Left lung (tissue), 10 donors: ENCODE data around the gene FNBP1L. TPM values are rescaled to one million over a fixed set of nuclear protein-coding genes. Genes with fewer than 3 reads are reported as not detected.
A peak's percentile ranks its signal among the peaks of the same experiment; 100 is the strongest.

Experiments
- ATAC-seq: fragments of 200-7000 bp; cut with Tn5 transposase; one replicate; pipeline ENCODE4 v1.9.1; 2020; ENCODE audit warnings: moderate library complexity
- DNase-seq, 4 donors: peaks; one replicate each; pipeline ENCODE4 v3.0.0-alpha.2; 2013 to 2020
- H3K27ac ChIP-seq, 2 donors: fragments of 200-600 bp; sonication (generic) in 1 of 2; one replicate each; pipeline versions ENCODE4 v1.5.0 to v1.8.0; 2020 to 2021
- H3K27me3 ChIP-seq, 2 donors: fragments of 200-600 bp; sonication (generic) in 1 of 2; one replicate each; pipeline versions ENCODE4 v1.5.0 to v1.8.0; 2020 to 2021
- H3K36me3 ChIP-seq, 2 donors: fragments of 200-600 bp; sonication (generic) in 1 of 2; one replicate each; pipeline versions ENCODE4 v1.5.0 to v1.8.0; 2020 to 2021
- H3K4me1 ChIP-seq, 2 donors: fragments of 200-600 bp; one replicate each; pipeline ENCODE4 v1.8.0; 2021
- H3K4me3 ChIP-seq, 2 donors: fragments of 200-600 bp; sonication (generic) in 1 of 2; one replicate each; pipeline versions ENCODE4 v1.5.0 to v1.8.0; 2020 to 2021; ENCODE audit warnings: mild to moderate bottlenecking in 1 of 2
- H3K9me3 ChIP-seq, 2 donors: fragments of 200-600 bp; sonication (generic) in 1 of 2; one replicate each; pipeline versions ENCODE4 v1.5.0 to v1.8.0; 2020 to 2021
- CTCF ChIP-seq, 2 donors: fragments of 200-600 bp; sonication (generic) in 1 of 2; IDR thresholded peaks; one replicate each; pipeline versions ENCODE4 v1.5.0 to v1.8.0; 2021; ENCODE audit warnings: antibody characterized with exemption in 2 of 2
- intact Hi-C, 2 donors: fragments of 100-400 bp; cut with DNase I; formaldehyde crosslinking; loops; one replicate each; pipeline versions ENCODE4 v1.11.2 to v1.14.2; 2022
- polyA plus RNA-seq, 6 donors: library from polyadenylated mRNA; unstranded; fragments of 120-200 nt; gene quantifications; one replicate each; pipeline ENCODE4 v1.2.1, GENCODE V29; 2013; ENCODE audit not compliant: insufficient read length in 6 of 6
- total RNA-seq, 2 donors: library from RNA; stranded (reverse); fragmentation: NEBNext Ultra II Directional; extraction: Animal tissue kit (Norgen Biotek cat#: 25700); gene quantifications; one replicate each; pipeline ENCODE4 v1.2.1, GENCODE V29; 2021
- donor health status: DM: no; HTN: yes; CAD: no.
- donor health status: DM: no; HTN: no; CAD: no.

Gene FNBP1L
- total and polyA plus RNA-seq, 8 donors, result 26.9 to 126 (median 112) TPM

- TF ChIP-seq CTCF (IDR thresholded peaks at IDR 0.05), result no peak
- no peaks in the 10 kb centered on the region for H3K9me3 ChIP-seq
- peak overlapping the region; percentile 81 to 91 for H3K4me3 ChIP-seq
- peak overlapping the region; percentile 88 to 89 for H3K27ac ChIP-seq
- ATAC-seq, result peak; percentile 59
- intact Hi-C loops, result no loop called here
- H3K27me3 ChIP-seq, result peaks cover 0 to 50% of the 10 kb centered on the region in 2 donors
- DNase-seq, result peak in 3 of 4 donors; percentile 26 to 53 (median 30)
- no peaks in the 10 kb centered on the region for H3K36me3 ChIP-seq
- peaks cover 0 to 23% of the 10 kb centered on the region in 2 donors for H3K4me1 ChIP-seq
Observed at GRCh38 chr1:93446837-93447451, 974 bp upstream of the FNBP1L start.

GRCh38 chr1:93448292-93448982 is 519 bp downstream of the FNBP1L start:
- H3K27me3 ChIP-seq, result peaks cover 0 to 50% of the 10 kb centered on the region in 2 donors
- intact Hi-C loops, result no loop called here
- H3K27ac ChIP-seq, result peak overlapping the region; percentile 88 to 89
- H3K36me3 ChIP-seq, result no peaks in the 10 kb centered on the region
- ATAC-seq (peak; percentile 64), DNase-seq (peak; percentile 46 to 85 (median 65))
- no peaks in the 10 kb centered on the region for H3K9me3 ChIP-seq
- H3K4me1 ChIP-seq, result peaks cover 0 to 23% of the 10 kb centered on the region in 2 donors
- H3K4me3 ChIP-seq, result peak overlapping the region; percentile 81 to 91
- TF ChIP-seq CTCF (IDR thresholded peaks at IDR 0.05), result no peak

GRCh38 chr1:93448983-93449804 is 1.3 kb downstream of the FNBP1L start:
- peak; percentile 53 for ATAC-seq
- Histone ChIP-seq H3K36me3 (no peaks in the 10 kb centered on the region), H3K27me3 (peaks cover 0 to 50% of the 10 kb centered on the region in 2 donors), H3K9me3 (no peaks in the 10 kb centered on the region), H3K4me3 (peak overlapping the region; percentile 81 to 91), H3K4me1 (peaks cover 0 to 23% of the 10 kb centered on the region in 2 donors), H3K27ac (peak overlapping the region; percentile 88 to 89)
- peak; percentile 29 to 79 (median 55) for DNase-seq
- no peak for TF ChIP-seq CTCF (IDR thresholded peaks at IDR 0.05)
- intact Hi-C loops, result no loop called here

- no peak overlapping the region for H3K27ac ChIP-seq
- intact Hi-C loops, result no loop called here
Observed at GRCh38 chr1:93450321-93450720, 2.4 kb downstream of the FNBP1L start.

More at GRCh38 chr1:93450321-93450720, 2.4 kb downstream of the FNBP1L start:
- ATAC-seq (no peak), DNase-seq (no peak)
- Histone ChIP-seq H3K4me3 (peak overlapping the region in 1 of 2 donors; percentile 81), H3K36me3 (no peaks in the 10 kb centered on the region), H3K9me3 (no peaks in the 10 kb centered on the region), H3K4me1 (peaks cover 0 to 23% of the 10 kb centered on the region in 2 donors), H3K27me3 (peaks cover 0 to 50% of the 10 kb centered on the region in 2 donors)
- TF ChIP-seq CTCF (IDR thresholded peaks at IDR 0.05), result no peak
